ES-I3 (cell line): Measurements from ENCODE around the gene STRBP.

Experiments
- H3K36me3 ChIP-seq: 2 replicates; pipeline ENCODE4 v1.6.1; 2013; ENCODE audit warnings: mild to moderate bottlenecking, low read length, control low read depth, moderate library complexity; ENCODE audit not compliant: insufficient read depth
- H3K4me1 ChIP-seq: 2 replicates; pipeline ENCODE4 v1.6.1; 2013; ENCODE audit warnings: mild to moderate bottlenecking, control low read depth, low read length; ENCODE audit not compliant: insufficient read depth
- H3K9ac ChIP-seq: 2 replicates; pipeline ENCODE4 v1.6.1; 2013; ENCODE audit warnings: low read depth, mild to moderate bottlenecking, low read length, moderate library complexity
- H3K9me3 ChIP-seq: 2 replicates; pipeline ENCODE4 v1.6.1; 2013; ENCODE audit warnings: mild to moderate bottlenecking, low read length, moderate library complexity; ENCODE audit not compliant: control insufficient read depth, insufficient read depth

The STRBP gene

DNA sequence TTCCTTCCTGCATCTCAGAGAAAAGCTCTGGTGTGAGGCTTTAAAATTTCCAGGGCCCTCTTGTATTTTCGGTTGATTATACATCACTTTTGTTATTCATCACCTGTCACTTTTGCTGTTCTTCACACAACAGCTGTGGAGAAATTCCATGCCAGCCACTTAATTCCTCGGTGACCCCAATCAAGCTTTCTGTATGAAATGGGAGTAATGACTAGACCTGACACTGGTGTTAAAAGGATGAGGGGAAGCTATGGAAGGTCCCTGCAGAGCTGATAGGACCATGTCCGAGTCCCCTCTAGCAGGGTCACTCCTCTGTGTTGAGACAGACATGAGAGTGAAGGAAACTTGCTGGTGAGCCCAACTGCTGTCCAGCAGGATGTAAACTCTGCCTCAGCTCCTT, 175.2 kb downstream of the STRBP start:
- H3K9me3 ChIP-seq, result no peaks in the 10 kb centered on the region
- no peak overlapping the region for H3K9ac ChIP-seq
- peaks cover 22% of the 10 kb centered on the region for H3K36me3 ChIP-seq
- H3K4me1 ChIP-seq, result peaks cover 12% of the 10 kb centered on the region

DNA sequence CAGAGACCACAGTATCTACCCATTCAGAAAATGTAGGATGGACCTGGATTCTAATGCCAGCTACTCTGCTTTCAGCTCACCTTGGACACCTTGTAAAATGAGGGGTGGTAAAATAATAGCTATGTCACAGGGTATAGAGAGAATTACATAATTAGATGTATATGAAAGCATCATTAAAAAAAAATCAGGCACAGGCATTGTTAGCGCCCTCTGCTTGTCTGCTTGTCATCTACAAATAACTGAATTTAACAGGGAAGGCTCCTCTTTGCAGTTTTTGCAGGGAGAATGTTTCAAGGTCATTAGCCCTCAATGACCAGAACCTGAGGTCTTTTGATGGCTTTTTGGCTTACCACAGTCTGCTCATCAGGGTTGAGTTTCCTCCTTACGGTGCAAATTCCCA, 176.9 kb downstream of the STRBP start:
- H3K4me1 ChIP-seq, result no peaks in the 10 kb centered on the region
- no peaks in the 10 kb centered on the region for H3K9me3 ChIP-seq
- no peak overlapping the region for H3K9ac ChIP-seq
- H3K36me3 ChIP-seq, result peaks cover 22% of the 10 kb centered on the region

- Histone ChIP-seq H3K9me3 (no peaks in the 10 kb centered on the region), H3K36me3 (peaks cover 22% of the 10 kb centered on the region), H3K9ac (no peak overlapping the region), H3K4me1 (no peaks in the 10 kb centered on the region)
Measured at GRCh38 chr9:123090956-123091355, 177.4 kb downstream of the STRBP start.

DNA sequence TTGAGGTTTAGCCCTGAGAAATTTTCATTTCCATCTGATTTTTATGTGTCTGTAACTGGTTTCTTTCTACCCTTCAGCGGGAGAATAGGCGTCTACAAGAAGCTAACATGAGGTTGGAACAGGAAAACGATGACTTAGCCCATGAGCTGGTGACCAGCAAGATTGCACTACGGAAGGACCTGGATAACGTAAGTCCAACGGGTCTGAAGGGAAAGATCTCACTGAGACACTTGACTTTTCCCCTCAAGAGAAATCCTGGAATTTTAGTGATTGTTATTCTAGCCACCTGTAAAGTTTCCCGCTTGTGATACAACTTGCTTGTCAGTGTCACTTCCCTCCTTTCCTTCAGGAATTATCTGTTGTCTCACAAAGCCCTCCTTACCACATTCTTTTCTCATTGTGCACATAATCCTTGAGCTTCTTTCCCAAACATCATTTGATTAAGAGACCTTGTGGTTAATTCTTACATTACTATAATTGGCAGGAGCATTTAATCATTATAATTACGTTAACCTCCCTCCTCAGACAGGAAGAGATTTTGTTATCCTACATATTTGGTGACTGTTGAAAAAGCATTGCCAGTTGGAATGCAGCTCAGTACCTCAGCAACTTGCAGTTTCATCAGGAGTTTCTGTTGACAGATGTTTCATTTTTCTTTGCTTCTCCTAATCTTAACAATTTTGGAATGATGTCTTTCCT, 178.0 kb downstream of the STRBP start:
- Histone ChIP-seq H3K36me3 (peaks cover 22% of the 10 kb centered on the region), H3K9me3 (no peaks in the 10 kb centered on the region), H3K9ac (no peak overlapping the region), H3K4me1 (no peaks in the 10 kb centered on the region)

DNA sequence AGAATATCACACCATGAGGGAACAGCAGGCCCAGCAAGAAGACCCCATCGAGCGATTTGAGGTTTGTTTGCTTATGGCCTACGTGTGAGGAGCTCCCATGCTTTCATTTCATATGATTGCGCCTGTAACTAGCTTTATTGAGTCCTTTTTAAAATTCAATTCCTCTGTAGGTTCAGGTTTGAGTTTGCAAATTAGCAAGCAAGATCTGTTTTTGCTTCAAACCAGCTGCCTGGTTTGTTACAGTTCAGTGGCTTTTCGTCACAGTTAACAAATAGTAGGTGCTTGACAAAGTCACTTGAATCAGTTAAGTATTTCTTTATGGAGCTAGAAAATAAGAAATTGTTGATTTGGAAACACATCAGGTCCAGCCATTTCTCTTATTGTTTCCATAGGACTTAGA, 178.6 kb downstream of the STRBP start:
- no peak overlapping the region for H3K9ac ChIP-seq
- H3K36me3 ChIP-seq, result peaks cover 22% of the 10 kb centered on the region
- H3K9me3 ChIP-seq, result no peaks in the 10 kb centered on the region
- no peaks in the 10 kb centered on the region for H3K4me1 ChIP-seq

DNA sequence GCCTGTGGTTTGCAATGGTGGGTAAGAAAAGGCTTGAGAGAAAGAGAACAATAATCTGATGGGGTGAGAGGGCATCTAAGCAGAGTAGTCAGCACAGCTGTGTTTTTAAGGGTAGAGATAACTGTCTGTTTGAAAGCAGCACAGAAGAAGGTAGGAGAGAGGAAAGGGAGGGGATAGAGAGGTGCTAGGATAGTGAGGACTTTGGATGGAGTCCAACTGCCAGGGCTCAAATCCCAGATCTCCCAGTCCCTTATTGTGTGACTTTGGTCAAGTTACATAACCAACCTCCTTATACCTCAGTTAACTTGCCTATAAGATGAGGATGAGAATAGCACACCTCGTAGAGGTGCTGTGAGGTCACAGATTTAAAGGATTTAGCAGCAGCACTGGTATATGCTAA, 179.3 kb downstream of the STRBP start:
- H3K4me1 ChIP-seq, result no peaks in the 10 kb centered on the region
- no peaks in the 10 kb centered on the region for H3K9me3 ChIP-seq
- no peak overlapping the region for H3K9ac ChIP-seq
- peaks cover 22% of the 10 kb centered on the region for H3K36me3 ChIP-seq

DNA sequence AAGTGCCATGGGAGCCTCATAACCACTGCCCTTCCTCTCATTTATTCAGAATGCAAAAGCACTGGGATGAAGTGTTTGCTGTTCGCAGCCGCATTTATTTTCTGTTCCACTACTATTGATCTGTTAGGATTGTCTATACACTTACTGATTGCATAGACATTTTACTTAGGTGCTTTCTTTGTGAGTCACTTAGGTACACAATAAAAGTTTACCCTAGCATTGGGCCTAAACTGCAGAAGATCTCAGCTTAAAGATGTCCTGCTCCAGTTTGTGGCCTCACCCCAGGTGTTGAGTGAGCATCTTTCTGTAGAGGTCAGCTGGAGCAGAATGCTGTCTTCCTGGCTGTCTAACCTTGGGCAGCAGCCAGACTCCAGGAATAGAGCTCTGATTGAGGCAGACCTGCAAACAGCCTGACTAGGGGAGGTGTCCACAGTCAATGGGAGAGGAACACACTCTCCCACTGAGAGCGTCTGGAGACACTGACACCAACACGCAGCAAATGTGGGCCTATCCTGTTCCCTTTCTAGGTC, 181.0 kb downstream of the STRBP start:
- Histone ChIP-seq H3K4me1 (no peaks in the 10 kb centered on the region), H3K9me3 (no peaks in the 10 kb centered on the region), H3K9ac (no peak overlapping the region), H3K36me3 (peaks cover 22% of the 10 kb centered on the region)

DNA sequence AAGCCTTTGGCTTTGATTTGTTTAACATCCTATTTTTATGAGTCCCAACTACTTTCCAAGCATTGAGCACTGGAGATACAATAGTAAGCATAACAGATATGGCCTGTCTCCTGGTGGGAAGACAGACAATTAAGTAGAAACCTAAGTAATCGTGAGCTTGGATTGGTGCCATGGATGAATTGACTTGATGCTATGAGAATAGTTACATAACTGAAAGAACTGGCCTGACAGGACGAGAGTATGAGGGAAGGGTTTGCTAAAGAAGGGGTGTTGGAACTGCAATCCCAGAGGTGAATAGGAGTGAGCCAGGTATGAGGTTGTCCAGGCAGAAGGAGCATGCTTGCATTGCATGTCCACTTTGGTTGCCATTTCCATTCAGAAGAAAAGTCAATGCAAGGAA, 182.5 kb downstream of the STRBP start:
- Histone ChIP-seq H3K36me3 (peaks cover 10% of the 10 kb centered on the region), H3K9me3 (no peaks in the 10 kb centered on the region), H3K9ac (no peak overlapping the region), H3K4me1 (no peaks in the 10 kb centered on the region)

DNA sequence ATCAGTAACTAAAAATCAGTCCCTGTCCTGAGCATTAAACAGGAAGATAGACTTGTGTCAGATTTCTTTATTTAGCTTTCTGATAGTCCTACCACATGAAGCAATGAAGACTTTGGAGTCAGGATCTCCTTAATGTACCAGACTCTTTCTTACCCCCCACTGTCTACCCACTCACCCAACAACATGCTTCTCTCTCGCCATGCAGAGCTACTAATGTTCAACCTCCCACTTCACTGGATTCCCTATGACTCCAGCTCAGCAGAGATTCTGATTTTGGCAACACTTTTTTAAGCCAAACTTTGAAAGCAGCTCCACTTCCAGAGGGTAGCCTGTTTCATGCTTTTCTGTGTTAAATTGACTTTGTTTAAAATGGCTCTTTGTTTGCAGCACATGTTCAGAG, 184.1 kb downstream of the STRBP start:
- Histone ChIP-seq H3K9me3 (no peaks in the 10 kb centered on the region), H3K4me1 (no peaks in the 10 kb centered on the region), H3K36me3 (0 out of 2 replicates have a peak, but pooled peaks cover 3% of the 10 kb centered on the region), H3K9ac (no peak overlapping the region)

DNA sequence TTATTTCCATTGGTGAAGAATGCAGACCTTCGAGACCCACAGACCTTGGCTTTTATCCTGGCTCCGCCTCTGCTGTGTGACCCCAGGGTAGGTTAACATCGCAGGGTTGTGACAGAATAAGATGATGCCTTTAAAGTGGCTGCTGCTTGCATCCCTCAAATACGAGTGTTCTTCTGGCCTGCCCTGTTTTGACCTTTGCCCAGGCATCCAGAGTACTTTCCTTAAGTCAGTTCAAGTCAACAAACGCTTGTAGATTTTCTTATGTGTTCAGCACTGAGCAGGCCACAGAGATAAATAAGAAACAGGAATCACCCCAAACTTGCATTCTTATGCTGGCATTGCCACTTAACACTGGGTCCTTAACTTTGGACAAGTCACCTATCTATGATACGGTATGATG, 184.7 kb downstream of the STRBP start:
- Histone ChIP-seq H3K9me3 (no peaks in the 10 kb centered on the region), H3K36me3 (0 out of 2 replicates have a peak, but pooled peaks cover 3% of the 10 kb centered on the region), H3K9ac (no peak overlapping the region), H3K4me1 (no peaks in the 10 kb centered on the region)

GRCh38 chr9:123081824-123082223, 186.6 kb downstream of the STRBP start:
- Histone ChIP-seq H3K9me3 (no peaks in the 10 kb centered on the region), H3K4me1 (no peaks in the 10 kb centered on the region), H3K9ac (no peak overlapping the region), H3K36me3 (0 out of 2 replicates have a peak, but pooled peaks cover 3% of the 10 kb centered on the region)

GRCh38 chr9:123080444-123080843, 187.9 kb downstream of the STRBP start:
- Histone ChIP-seq H3K36me3 (peaks cover 8% of the 10 kb centered on the region), H3K9ac (no peak overlapping the region), H3K9me3 (no peaks in the 10 kb centered on the region), H3K4me1 (peaks cover 5% of the 10 kb centered on the region; the same call in 1 of the 2 replicates)

GRCh38 chr9:123074628-123075027, 193.8 kb downstream of the STRBP start:
- Histone ChIP-seq H3K9me3 (no peaks in the 10 kb centered on the region), H3K9ac (no peak overlapping the region), H3K36me3 (peaks cover 8% of the 10 kb centered on the region), H3K4me1 (peaks cover 37% of the 10 kb centered on the region)

GRCh38 chr9:123073991-123074422, 194.4 kb downstream of the STRBP start:
- no peak overlapping the region for H3K9ac ChIP-seq
- peaks cover 8% of the 10 kb centered on the region for H3K36me3 ChIP-seq
- peaks cover 37% of the 10 kb centered on the region for H3K4me1 ChIP-seq
- no peaks in the 10 kb centered on the region for H3K9me3 ChIP-seq

DNA sequence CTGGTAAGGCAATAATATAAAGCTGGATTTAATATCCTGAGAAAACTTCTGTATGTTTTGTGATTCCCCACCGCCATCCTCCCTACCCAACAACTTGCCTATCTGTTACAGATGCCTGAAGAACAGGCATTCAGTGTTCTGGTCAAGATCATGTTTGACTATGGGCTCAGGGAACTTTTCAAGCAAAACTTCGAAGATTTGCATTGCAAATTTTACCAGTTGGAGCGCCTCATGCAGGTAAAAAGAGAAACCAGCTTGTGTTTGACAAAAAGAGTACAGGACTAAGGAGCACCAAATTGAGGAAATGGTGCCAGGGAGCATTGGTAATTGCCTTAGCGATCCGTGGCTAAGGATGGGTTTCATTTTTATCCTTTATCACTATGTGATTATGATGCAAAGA, 194.9 kb downstream of the STRBP start:
- H3K36me3 ChIP-seq, result peaks cover 8% of the 10 kb centered on the region
- H3K9me3 ChIP-seq, result no peaks in the 10 kb centered on the region
- H3K9ac ChIP-seq, result no peak overlapping the region
- H3K4me1 ChIP-seq, result peaks cover 37% of the 10 kb centered on the region
